Epithelial cell of esophagus (primary cell): ENCODE measurements around the gene EXTL2.
"Not testable (repeated sequence)": the region's sequence is repeated elsewhere in the genome, so short reads cannot be mapped to it uniquely, and the experiment has no call there.

Source experiments
- DNase-seq: peaks from one replicate; pipeline ENCODE4 v3.0.0; 2010; ENCODE audit warnings: low read depth
- H3K4me3 ChIP-seq: 2 replicates; pipeline ENCODE4 v1.5.1; 2011; ENCODE audit warnings: mild to moderate bottlenecking, low read length, control low read depth
- TF ChIP-seq, protein P1 (sequence below): IDR thresholded peaks from 2 replicates; pipeline ENCODE4 v1.5.1; 2011; ENCODE audit warnings: low read depth, mild to moderate bottlenecking, low read length, control low read depth, inconsistent platforms; ENCODE audit not compliant: insufficient read depth; ENCODE audit errors: missing control alignments

EXTL2 gene

GRCh38 chr1:100894603-100895539 is at the start of gene EXTL2:
Gene EXTL2, minus strand, starts transcription at chr1:100894842. Its CDS starts 6,085 bp downstream, at chr1:100888757.
- peak; percentile 86 for DNase-seq
- H3K4me3 ChIP-seq, result peak within 1 kb of the TSS; percentile 92
- TF ChIP-seq, protein P1, sequence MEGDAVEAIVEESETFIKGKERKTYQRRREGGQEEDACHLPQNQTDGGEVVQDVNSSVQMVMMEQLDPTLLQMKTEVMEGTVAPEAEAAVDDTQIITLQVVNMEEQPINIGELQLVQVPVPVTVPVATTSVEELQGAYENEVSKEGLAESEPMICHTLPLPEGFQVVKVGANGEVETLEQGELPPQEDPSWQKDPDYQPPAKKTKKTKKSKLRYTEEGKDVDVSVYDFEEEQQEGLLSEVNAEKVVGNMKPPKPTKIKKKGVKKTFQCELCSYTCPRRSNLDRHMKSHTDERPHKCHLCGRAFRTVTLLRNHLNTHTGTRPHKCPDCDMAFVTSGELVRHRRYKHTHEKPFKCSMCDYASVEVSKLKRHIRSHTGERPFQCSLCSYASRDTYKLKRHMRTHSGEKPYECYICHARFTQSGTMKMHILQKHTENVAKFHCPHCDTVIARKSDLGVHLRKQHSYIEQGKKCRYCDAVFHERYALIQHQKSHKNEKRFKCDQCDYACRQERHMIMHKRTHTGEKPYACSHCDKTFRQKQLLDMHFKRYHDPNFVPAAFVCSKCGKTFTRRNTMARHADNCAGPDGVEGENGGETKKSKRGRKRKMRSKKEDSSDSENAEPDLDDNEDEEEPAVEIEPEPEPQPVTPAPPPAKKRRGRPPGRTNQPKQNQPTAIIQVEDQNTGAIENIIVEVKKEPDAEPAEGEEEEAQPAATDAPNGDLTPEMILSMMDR, result no peak

GRCh38 chr1:100943533-100943932 is 48.9 kb upstream of the EXTL2 start:
- H3K4me3 ChIP-seq, result no peak overlapping the region
- TF ChIP-seq, protein P1, result no peak
- DNase-seq, result no peak

GRCh38 chr1:100942304-100943046 is 47.8 kb upstream of the EXTL2 start:
- H3K4me3 ChIP-seq, result no peak overlapping the region
- TF ChIP-seq, protein P1, result no peak
- DNase-seq, result no peak

DNA sequence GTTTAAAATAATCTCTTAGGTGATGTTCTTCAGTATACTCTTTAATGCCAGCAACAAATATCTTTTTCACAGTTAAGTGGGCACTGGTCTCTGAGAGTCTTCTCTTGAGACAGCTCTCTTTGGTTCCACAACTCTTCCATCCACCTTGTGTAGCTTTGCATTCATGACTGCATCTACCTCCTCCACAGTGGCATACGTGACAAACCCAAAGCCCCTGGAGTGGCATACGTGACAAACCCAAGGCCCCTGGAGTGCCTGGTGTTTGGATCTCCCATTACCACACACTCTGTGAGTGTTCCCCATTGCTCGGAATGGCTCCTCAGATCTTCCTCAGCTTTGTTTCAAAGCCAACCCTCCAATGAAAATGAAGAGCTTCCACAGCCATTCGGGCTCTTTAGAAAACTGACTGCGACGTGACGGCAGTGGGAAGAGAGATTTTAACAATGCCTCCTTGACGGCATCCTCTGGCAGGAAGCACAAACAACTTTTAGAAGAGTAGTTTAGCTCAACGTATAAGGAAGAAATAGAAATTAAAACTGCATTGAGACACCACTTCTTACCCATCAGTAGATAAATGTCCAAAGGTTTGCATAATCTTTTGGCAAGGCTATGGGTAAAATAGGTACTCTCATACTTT is 47.1 kb upstream of the EXTL2 start:
- H3K4me3 ChIP-seq, result no peak overlapping the region
- TF ChIP-seq, protein P1, result no peak
- no peak for DNase-seq

- no peak overlapping the region for H3K4me3 ChIP-seq
- DNase-seq, result no peak
- TF ChIP-seq, protein P1, result no peak
Observed at GRCh38 chr1:100941098-100941527, 46.5 kb upstream of the EXTL2 start.

GRCh38 chr1:100936194-100936967 is 41.7 kb upstream of the EXTL2 start:
- TF ChIP-seq, protein P1, result no peak
- no peak overlapping the region for H3K4me3 ChIP-seq
- no peak for DNase-seq

- H3K4me3 ChIP-seq, DNase-seq: not testable (repeated sequence)
Observed at GRCh38 chr1:100933555-100933954, 38.9 kb upstream of the EXTL2 start.
